ENCODE results near the gene EMSY.

GRCh38 chr11:76523786-76524436 is 79.1 kb downstream of the EMSY start:
- TF ChIP-seq CTCF (IDR thresholded peaks at IDR 0.05) (no peak), POLR2A (IDR thresholded peaks at IDR 0.05) (no peak)
